ENCODE results near the gene TIA1.
"Not testable (repeated sequence)": the region's sequence is repeated elsewhere in the genome, so short reads cannot be mapped to it uniquely, and the experiment has no call there.

TIA1 gene

GRCh38 chr2:70233926-70234325 lies 14.5 kb downstream of the TIA1 start:
- Histone ChIP-seq H3F3A (ENCODE audit: insufficient read depth, low read length) (no peaks in the 10 kb centered on the region), H3K27me3 (replicated peaks; ENCODE audit: insufficient read depth, low read length) (no peaks in the 10 kb centered on the region), H3K4me1 (ENCODE audit: low read length) (no peaks in the 10 kb centered on the region), H4K20me1 (ENCODE audit: insufficient read depth, low read length) (no peaks in the 10 kb centered on the region), H3K4me3 (ENCODE audit: low read length) (no peak overlapping the region), H3K9ac (ENCODE audit: low read length) (no peak overlapping the region), H2AFZ (ENCODE audit: low read length) (no peak overlapping the region), H3K36me3 (replicated peaks; ENCODE audit: insufficient read depth, low read length) (peaks cover 2% of the 10 kb centered on the region; the same call in 1 of the 2 replicates), H3K27ac (ENCODE audit: low read length) (no peak overlapping the region), H3K9me3 (replicated peaks; ENCODE audit: insufficient read depth, low read length) (no peaks in the 10 kb centered on the region), H3K9me2 (replicated peaks; ENCODE audit: insufficient read depth, low read length) (no peaks in the 10 kb centered on the region), H3K4me2 (ENCODE audit: low read depth, low read length) (no peak overlapping the region), H3K79me2 (ENCODE audit: low read length) (peaks cover 56% of the 10 kb centered on the region)
- no peak for TF ChIP-seq EZH2phosphoT487 (IDR thresholded peaks at IDR 0.05; ENCODE audit: low read length)
- no peak for DNase-seq

DNA sequence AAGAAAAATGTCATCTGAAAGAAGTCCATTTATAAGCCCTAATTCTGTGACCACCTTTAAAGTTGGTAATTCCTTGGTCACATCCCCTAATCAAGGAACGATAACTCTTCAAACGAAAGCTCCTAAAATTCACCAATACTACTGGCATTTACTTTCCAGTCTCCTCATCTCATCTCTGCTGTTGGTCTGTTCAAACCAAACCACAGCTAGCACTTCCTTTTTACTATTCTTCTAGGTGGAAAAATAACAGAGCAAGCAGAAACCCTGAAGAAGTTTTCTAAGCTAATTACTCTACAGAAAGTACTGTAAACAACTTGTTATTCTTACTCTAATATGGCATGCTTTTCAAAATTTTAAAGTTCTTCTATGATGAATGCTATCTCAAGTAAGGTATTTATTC lies 21.6 kb downstream of the TIA1 start:
- H3K4me2 ChIP-seq (ENCODE audit: low read depth, low read length), result no peak overlapping the region

DNA sequence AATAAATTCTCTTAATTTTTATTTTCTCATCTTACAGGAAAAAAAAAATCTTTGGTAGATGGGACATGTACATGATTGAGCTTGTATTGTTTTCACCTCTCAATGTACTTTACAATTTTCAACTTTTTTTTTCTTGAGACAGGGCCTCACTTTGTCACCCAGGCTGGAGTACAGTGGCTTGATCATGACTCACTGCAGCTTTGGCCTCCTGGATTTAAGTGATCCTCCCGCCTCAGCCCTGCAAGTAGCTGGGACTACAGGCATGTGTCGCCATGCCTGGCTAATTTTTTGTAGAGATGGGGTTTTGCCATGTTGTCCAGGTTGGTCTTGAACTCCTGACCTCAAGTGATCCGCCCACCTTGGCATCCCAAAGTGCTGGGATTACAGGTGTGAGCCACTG lies 25.1 kb downstream of the TIA1 start:
- H3K9ac ChIP-seq (ENCODE audit: low read length); H3K4me3 ChIP-seq (ENCODE audit: low read length); DNase-seq; H3K9me2 ChIP-seq (replicated peaks; ENCODE audit: insufficient read depth, low read length); H3K27ac ChIP-seq (ENCODE audit: low read length); H3K27me3 ChIP-seq (replicated peaks; ENCODE audit: insufficient read depth, low read length); H3K9me3 ChIP-seq (replicated peaks; ENCODE audit: insufficient read depth, low read length); H3K79me2 ChIP-seq (ENCODE audit: low read length); H3K4me2 ChIP-seq (ENCODE audit: low read depth, low read length); H2AFZ ChIP-seq (ENCODE audit: low read length); H4K20me1 ChIP-seq (ENCODE audit: insufficient read depth, low read length); H3K36me3 ChIP-seq (replicated peaks; ENCODE audit: insufficient read depth, low read length): not testable (repeated sequence)
- peaks cover 19% of the 10 kb centered on the region for H3F3A ChIP-seq (ENCODE audit: insufficient read depth, low read length)
- peaks cover 16% of the 10 kb centered on the region for H3K4me1 ChIP-seq (ENCODE audit: low read length)

More for the DNA sequence above, 21.6 kb downstream of the TIA1 start:
- no peaks in the 10 kb centered on the region for H3K9me2 ChIP-seq (replicated peaks; ENCODE audit: insufficient read depth, low read length)
- peaks cover 9% of the 10 kb centered on the region; the same call in 1 of the 2 replicates for H3K79me2 ChIP-seq (ENCODE audit: low read length)
- no peaks in the 10 kb centered on the region for H3K27me3 ChIP-seq (replicated peaks; ENCODE audit: insufficient read depth, low read length)
- no peaks in the 10 kb centered on the region for H3K4me1 ChIP-seq (ENCODE audit: low read length)
- no peak overlapping the region for H2AFZ ChIP-seq (ENCODE audit: low read length)
- no peaks in the 10 kb centered on the region for H3K9me3 ChIP-seq (replicated peaks; ENCODE audit: insufficient read depth, low read length)
- DNase-seq, result no peak
- TF ChIP-seq CTCF (IDR thresholded peaks at IDR 0.05; ENCODE audit: low read length) (no peak), EZH2phosphoT487 (IDR thresholded peaks at IDR 0.05; ENCODE audit: low read length) (no peak)
- no peak overlapping the region for H3K9ac ChIP-seq (ENCODE audit: low read length)
- H4K20me1 ChIP-seq (ENCODE audit: insufficient read depth, low read length), result no peaks in the 10 kb centered on the region
- H3K27ac ChIP-seq (ENCODE audit: low read length), result no peak overlapping the region
- H3K4me3 ChIP-seq (ENCODE audit: low read length), result no peak overlapping the region
- peaks cover 9% of the 10 kb centered on the region; the same call in 1 of the 2 replicates for H3K36me3 ChIP-seq (replicated peaks; ENCODE audit: insufficient read depth, low read length)
- H3F3A ChIP-seq (ENCODE audit: insufficient read depth, low read length), result no peaks in the 10 kb centered on the region

- Histone ChIP-seq H3K9ac (ENCODE audit: low read length) (no peak overlapping the region), H3F3A (ENCODE audit: insufficient read depth, low read length) (peaks cover 27% of the 10 kb centered on the region), H3K79me2 (ENCODE audit: low read length) (no peaks in the 10 kb centered on the region), H3K4me2 (ENCODE audit: low read depth, low read length) (no peak overlapping the region), H3K9me3 (replicated peaks; ENCODE audit: insufficient read depth, low read length) (no peaks in the 10 kb centered on the region), H3K27me3 (replicated peaks; ENCODE audit: insufficient read depth, low read length) (no peaks in the 10 kb centered on the region), H3K4me3 (ENCODE audit: low read length) (no peak overlapping the region), H3K4me1 (ENCODE audit: low read length) (peaks cover 20% of the 10 kb centered on the region), H4K20me1 (ENCODE audit: insufficient read depth, low read length) (no peaks in the 10 kb centered on the region), H3K27ac (ENCODE audit: low read length) (no peak overlapping the region), H3K9me2 (replicated peaks; ENCODE audit: insufficient read depth, low read length) (no peaks in the 10 kb centered on the region), H3K36me3 (replicated peaks; ENCODE audit: insufficient read depth, low read length) (peaks cover 9% of the 10 kb centered on the region; the same call in 1 of the 2 replicates), H2AFZ (ENCODE audit: low read length) (no peak overlapping the region)
- no peak for TF ChIP-seq EZH2phosphoT487 (IDR thresholded peaks at IDR 0.05; ENCODE audit: low read length)
- no peak for TF ChIP-seq EZH2 (optimal IDR thresholded peaks at IDR 0.05; ENCODE audit: low read depth, low read length)
- TF ChIP-seq CTCF (IDR thresholded peaks at IDR 0.05; ENCODE audit: low read length), result no peak
- no peak for DNase-seq
Observed at GRCh38 chr2:70214953-70215549, 33.4 kb downstream of the TIA1 start.

All from MM.1S (cell line).